Keratinocyte (primary cell): ENCODE measurements around the gene SPINK14. TPM values are rescaled to one million over a fixed set of nuclear protein-coding genes. Genes with fewer than 3 reads are reported as not detected.

Experiments
- DNase-seq: peaks from one replicate; pipeline ENCODE4 v3.0.0-alpha.2; 2011; ENCODE audit warnings: low read depth, missing footprints, low spot score
- FAIRE-seq: peaks from 2 replicates; lab custom pipeline; 2011; peaks lifted over from hg19 to GRCh38; lab: Jason Lieb, UNC
- H2AFZ ChIP-seq: 2 replicates; pipeline ENCODE4 v1.6.0; 2012; ENCODE audit warnings: low read length, control low read depth, inconsistent platforms; ENCODE audit not compliant: control insufficient read depth
- H3K27ac ChIP-seq: 2 replicates; pipeline ENCODE4 v1.5.1; 2011; ENCODE audit warnings: low read length; ENCODE audit not compliant: control insufficient read depth, insufficient read depth
- H3K27me3 ChIP-seq: 3 replicates; pipeline ENCODE4 v1.6.0; 2011; ENCODE audit warnings: low read length; ENCODE audit not compliant: control insufficient read depth, insufficient read depth; ENCODE audit errors: extremely low read depth
- H3K36me3 ChIP-seq, 2 experiments: 2 replicates in 1 of 2; 3 replicates in 1 of 2; pipeline ENCODE4 v1.5.1; 2011; ENCODE audit warnings: low read length in 2 of 2, mild to moderate bottlenecking in 1 of 2; ENCODE audit not compliant: control insufficient read depth in 2 of 2, insufficient read depth in 2 of 2; ENCODE audit errors: extremely low read depth in 1 of 2
- H3K4me1 ChIP-seq: 3 replicates; pipeline ENCODE4 v1.5.1; 2011; ENCODE audit warnings: low read length; ENCODE audit not compliant: control insufficient read depth, insufficient read depth; ENCODE audit errors: extremely low read depth
- H3K4me2 ChIP-seq: 3 replicates; pipeline ENCODE4 v1.6.0; 2011; ENCODE audit warnings: low read depth, low read length; ENCODE audit not compliant: control insufficient read depth, insufficient read depth; ENCODE audit errors: extremely low read depth
- H3K4me3 ChIP-seq, 3 experiments: fragments of 200-600 bp in 1 of 3; sonication (generic) in 1 of 3; 2 replicates in 2 of 3; 3 replicates in 1 of 3; pipeline ENCODE4 v1.5.1; 2011 to 2016; ENCODE audit warnings: low read length in 3 of 3, mild to moderate bottlenecking in 3 of 3, control low read depth in 2 of 3, inconsistent platforms in 1 of 3, low read depth in 1 of 3, mixed read lengths in 1 of 3, mixed run types in 1 of 3, moderate library complexity in 1 of 3; ENCODE audit not compliant: control insufficient read depth in 2 of 3, insufficient read depth in 2 of 3; ENCODE audit errors: extremely low read depth in 1 of 3
- H3K79me2 ChIP-seq: 2 replicates; pipeline ENCODE4 v1.6.0; 2012; ENCODE audit warnings: low read length; ENCODE audit not compliant: control insufficient read depth, insufficient read depth
- H3K9ac ChIP-seq: 3 replicates; pipeline ENCODE4 v1.6.0; 2011; ENCODE audit warnings: low read length; ENCODE audit not compliant: control insufficient read depth, insufficient read depth; ENCODE audit errors: extremely low read depth
- H3K9me1 ChIP-seq: 3 replicates; pipeline ENCODE4 v1.6.0; 2011; ENCODE audit warnings: low read length; ENCODE audit not compliant: control insufficient read depth, insufficient read depth; ENCODE audit errors: extremely low read depth
- H3K9me3 ChIP-seq: 2 replicates; pipeline ENCODE4 v1.5.1; 2012; ENCODE audit warnings: low read depth, low read length; ENCODE audit not compliant: control insufficient read depth
- H4K20me1 ChIP-seq: 3 replicates; pipeline ENCODE4 v1.6.0; 2011; ENCODE audit warnings: low read length; ENCODE audit not compliant: control insufficient read depth, insufficient read depth; ENCODE audit errors: extremely low read depth
- CTCF ChIP-seq, 3 experiments: IDR thresholded peaks in 1 of 3; conservative IDR thresholded peaks in 1 of 3; optimal IDR thresholded peaks in 1 of 3; 2 replicates in 2 of 3; 3 replicates in 1 of 3; pipeline versions ENCODE3 to v1.5.1; 2011; ENCODE audit warnings: low read length in 3 of 3, mild to moderate bottlenecking in 3 of 3, moderate library complexity in 2 of 3, control low read depth in 1 of 3, inconsistent platforms in 1 of 3; ENCODE audit not compliant: insufficient read depth in 2 of 3; ENCODE audit errors: extremely low read depth in 1 of 3
- EZH2 ChIP-seq: IDR thresholded peaks from one replicate; pipeline ENCODE4 v1.6.1; 2012; ENCODE audit warnings: inconsistent platforms, mild to moderate bottlenecking, low read length, moderate library complexity
- dilution Hi-C: fragments of 300-500 bp; cut with MboI; formaldehyde crosslinking; loops from one replicate; pipeline ENCODE4 v1.7.0; 2020; ENCODE audit warnings: low sequenced_read_pairs; ENCODE audit not compliant: extremely low pct_ligation_motif_present
- polyA plus RNA-seq, 5 experiments: library from polyadenylated mRNA; depleted of rRNA in 3 of 5; stranded (reverse) in 3 of 5; stranded (forward) in 1 of 5; unstranded in 1 of 5; fragments of >200 nt; gene quantifications; 1 replicate in 1 of 5; 2 replicates in 3 of 5; 3 replicates in 1 of 5; pipeline versions ENCODE4 v1.2.1 to v1.2.3, GENCODE V29; 2011 to 2012; ENCODE audit warnings: missing spikeins in 2 of 5, low read depth in 1 of 5, low replicate concordance in 1 of 5

The SPINK14 gene
- polyA plus RNA-seq, 1 donor (not counting 4 experiments of a cell fraction or from before 2014, with no cell fraction given), result not detected

GRCh38 chr5:148125641-148126040, 42.7 kb upstream of the SPINK14 start:
- no peaks in the 10 kb centered on the region for H3K4me1 ChIP-seq
- dilution Hi-C loops, result no loop called here

GRCh38 chr5:148135091-148136048, 33.0 kb upstream of the SPINK14 start:
- Histone ChIP-seq H3K9me1 (no peaks in the 10 kb centered on the region), H3K36me3 (peaks cover 0 to 2% of the 10 kb centered on the region in 2 experiments), H3K9me3 (no peaks in the 10 kb centered on the region), H3K79me2 (no peaks in the 10 kb centered on the region), H3K4me2 (no peak overlapping the region), H3K4me3 (no peak overlapping the region), H3K4me1 (no peaks in the 10 kb centered on the region), H3K27me3 (no peaks in the 10 kb centered on the region), H4K20me1 (no peaks in the 10 kb centered on the region), H3K27ac (no peak overlapping the region), H2AFZ (no peak overlapping the region), H3K9ac (no peak overlapping the region)
- dilution Hi-C loops, result no loop called here
- FAIRE-seq, result no peak
- TF ChIP-seq CTCF (optimal IDR thresholded peaks at IDR 0.05 in 1 of 3, IDR thresholded peaks at IDR 0.05 in 1 of 3, conservative IDR thresholded peaks at IDR 0.05 in 1 of 3; ENCODE audit: extremely low read depth in 1 of 3, insufficient read depth in 2 of 3, low read length in 3 of 3), result no peak
- no peak for TF ChIP-seq EZH2
- no peak for DNase-seq

More at GRCh38 chr5:148125641-148126040, 42.7 kb upstream of the SPINK14 start:
- H3K27me3 ChIP-seq, result no peaks in the 10 kb centered on the region
- TF ChIP-seq EZH2, result no peak
- TF ChIP-seq CTCF (optimal IDR thresholded peaks at IDR 0.05 in 1 of 3, IDR thresholded peaks at IDR 0.05 in 1 of 3, conservative IDR thresholded peaks at IDR 0.05 in 1 of 3; ENCODE audit: extremely low read depth in 1 of 3, insufficient read depth in 2 of 3, low read length in 3 of 3), result peak in 2 of 3 experiments; percentile 19 to 21
- H3K4me2 ChIP-seq, result no peak overlapping the region
- peaks cover 0 to 8% of the 10 kb centered on the region in 2 experiments for H3K36me3 ChIP-seq
- H3K4me3 ChIP-seq, result no peak overlapping the region
- H3K9ac ChIP-seq, result no peak overlapping the region
- DNase-seq (no peak), FAIRE-seq (peak; percentile 52)
- no peaks in the 10 kb centered on the region for H3K9me1 ChIP-seq
- no peaks in the 10 kb centered on the region for H4K20me1 ChIP-seq
- no peaks in the 10 kb centered on the region for H3K9me3 ChIP-seq
- H3K27ac ChIP-seq, result no peak overlapping the region
- H2AFZ ChIP-seq, result peak overlapping the region; percentile 8
- H3K79me2 ChIP-seq, result no peaks in the 10 kb centered on the region
